GM12878 (cell line): ENCODE measurements around the gene SMPD3.

Experiments used
- CHD1 ChIP-seq: IDR thresholded peaks from 2 replicates; pipeline ENCODE4 v1.6.1; 2012; ENCODE audit warnings: low read depth, low read length, improper control_type of control experiment
- CTCF ChIP-seq, 3 experiments: IDR thresholded peaks in 2 of 3; conservative IDR thresholded peaks in 1 of 3; 2 replicates each; pipeline ENCODE4 v1.5.1; 2011; ENCODE audit warnings: low read depth in 3 of 3, low read length in 3 of 3, mild to moderate bottlenecking in 3 of 3, control low read depth in 2 of 3, moderate library complexity in 2 of 3, inconsistent platforms in 1 of 3, mixed read lengths in 1 of 3; ENCODE audit not compliant: control insufficient read depth in 2 of 3, insufficient read depth in 1 of 3; ENCODE audit errors: extremely low read depth in 1 of 3
- EP300 ChIP-seq, 2 experiments: fragments of 150-350 bp in 1 of 2; IDR thresholded peaks; 2 replicates each; pipeline ENCODE4 v1.6.1; 2011 to 2012; ENCODE audit warnings: low read depth in 2 of 2, low read length in 2 of 2, borderline replicate concordance in 1 of 2, improper control_type of control experiment in 1 of 2, inconsistent platforms in 1 of 2; ENCODE audit not compliant: control insufficient read depth in 1 of 2
- GABPA ChIP-seq: IDR thresholded peaks from 2 replicates; pipeline ENCODE4 v1.6.1; 2014; ENCODE audit warnings: antibody characterized with exemption, low read depth, mild to moderate bottlenecking, inconsistent platforms
- MEF2B ChIP-seq: fragments of 450-650 bp; IDR thresholded peaks from 2 replicates; pipeline ENCODE4 v1.6.1; 2018; ENCODE audit warnings: mild to moderate bottlenecking, moderate library complexity; ENCODE audit not compliant: partially characterized antibody, poor library complexity, severe bottlenecking
- POLR2AphosphoS5 ChIP-seq: IDR thresholded peaks from 2 replicates; pipeline ENCODE4 v1.6.1; 2011; ENCODE audit warnings: mild to moderate bottlenecking, low read length, inconsistent platforms
- RAD51 ChIP-seq: fragments of 450-650 bp; IDR thresholded peaks from 2 replicates; pipeline ENCODE4 v1.6.1; 2016; ENCODE audit warnings: moderate library complexity, mild to moderate bottlenecking, inconsistent platforms
- RBBP5 ChIP-seq: fragments of 200-600 bp; sonication (generic); conservative IDR thresholded peaks from 2 replicates; pipeline ENCODE4 v1.6.1; 2016
- REST ChIP-seq: IDR thresholded peaks from 2 replicates; pipeline ENCODE4 v1.6.1; 2012; ENCODE audit warnings: mild to moderate bottlenecking, low read depth, low read length
- SREBF2 ChIP-seq: IDR thresholded peaks from 2 replicates; pipeline ENCODE4 v1.6.1; 2012; ENCODE audit warnings: mild to moderate bottlenecking, low read length
- ZBTB11 ChIP-seq: fragments of 450-650 bp; formaldehyde crosslinking; IDR thresholded peaks from 2 replicates; pipeline ENCODE4 v1.5.0; 2022; ENCODE audit warnings: mild to moderate bottlenecking, missing genetic modification characterization
- ZNF274 ChIP-seq: IDR thresholded peaks from one replicate; pipeline ENCODE4 v1.8.0; 2011; ENCODE audit not compliant: insufficient read length, insufficient read depth
- ZSCAN29 ChIP-seq: fragments of 450-650 bp; IDR thresholded peaks from 2 replicates; pipeline ENCODE4 v1.6.1; 2017; ENCODE audit warnings: mild to moderate bottlenecking, moderate library complexity

GRCh38 chr16:68376590-68376989 lies 71.7 kb downstream of the SMPD3 start:
- TF ChIP-seq CTCF (IDR thresholded peaks at IDR 0.05 in 2 of 3, conservative IDR thresholded peaks at IDR 0.05 in 1 of 3; ENCODE audit: control insufficient read depth in 2 of 3, extremely low read depth in 1 of 3, insufficient read depth in 1 of 3, low read depth in 3 of 3, low read length in 3 of 3): no peak
- TF ChIP-seq MEF2B: no peak
- no peak for TF ChIP-seq RAD51
- no peak for TF ChIP-seq ZSCAN29
- no peak for TF ChIP-seq ZBTB11 (CRISPR knock-in tag)
- TF ChIP-seq REST: no peak
- no peak for TF ChIP-seq CHD1
- no peak for TF ChIP-seq SREBF2
- no peak for TF ChIP-seq RBBP5
- no peak for TF ChIP-seq GABPA
- no peak for TF ChIP-seq ZNF274
- TF ChIP-seq POLR2AphosphoS5: no peak
- no peak for TF ChIP-seq EP300 (IDR thresholded peaks at IDR 0.05; ENCODE audit: borderline replicate concordance in 1 of 2, control insufficient read depth in 1 of 2, low read depth in 2 of 2, low read length in 2 of 2)
